ENCODE results near the gene CTCFL.
A peak's percentile ranks its signal among the peaks of the same experiment; 100 is the strongest.
"Not testable (repeated sequence)": the region's sequence is repeated elsewhere in the genome, so short reads cannot be mapped to it uniquely, and the experiment has no call there.

CTCFL gene

GRCh38 chr20:57481281-57481711 lies 43.6 kb downstream of the CTCFL start:
- DNase-seq, result no peak

- DNase-seq, result no peak
Measured at GRCh38 chr20:57480444-57481160, 44.3 kb downstream of the CTCFL start.

GRCh38 chr20:57479196-57479595 lies 45.7 kb downstream of the CTCFL start:
- DNase-seq, result no peak

GRCh38 chr20:57478176-57478575 lies 46.8 kb downstream of the CTCFL start:
- no peak for DNase-seq

- DNase-seq, result no peak
Measured at GRCh38 chr20:57476641-57477461, 48.1 kb downstream of the CTCFL start.

GRCh38 chr20:57476084-57476526 lies 48.8 kb downstream of the CTCFL start:
- no peak for DNase-seq

GRCh38 chr20:57475388-57476083 lies 49.4 kb downstream of the CTCFL start:
- no peak for DNase-seq

- no peak for DNase-seq
Measured at GRCh38 chr20:57474816-57475215, 50.1 kb downstream of the CTCFL start.

- no peak for DNase-seq
Measured at GRCh38 chr20:57474205-57474604, 50.7 kb downstream of the CTCFL start.

GRCh38 chr20:57473246-57474048 lies 51.5 kb downstream of the CTCFL start:
- peak; percentile 38 for DNase-seq

GRCh38 chr20:57472474-57472873 lies 52.5 kb downstream of the CTCFL start:
- not testable (repeated sequence) for DNase-seq

- no peak for DNase-seq
Measured at GRCh38 chr20:57471496-57472372, 53.2 kb downstream of the CTCFL start.

- no peak for DNase-seq
Measured at GRCh38 chr20:57470666-57471495, 54.1 kb downstream of the CTCFL start.

- DNase-seq, result no peak
Measured at GRCh38 chr20:57470212-57470522, 54.8 kb downstream of the CTCFL start.

GRCh38 chr20:57469418-57470211 lies 55.3 kb downstream of the CTCFL start:
- DNase-seq, result no peak

- no peak for DNase-seq
Measured at GRCh38 chr20:57468523-57469417, 56.2 kb downstream of the CTCFL start.

- DNase-seq, result peak; percentile 35
Measured at GRCh38 chr20:57467742-57468141, 57.2 kb downstream of the CTCFL start.

- DNase-seq, result no peak
Measured at GRCh38 chr20:57465943-57466342, 59.0 kb downstream of the CTCFL start.

- DNase-seq, result no peak
Measured at GRCh38 chr20:57465486-57465885, 59.5 kb downstream of the CTCFL start.

Measured in fibroblast of skin of scalp (primary cell).